GM23248 (cell line): ENCODE data around the gene TLX3.

Experiments
- EZH2 ChIP-seq: fragments of 200-600 bp; sonication (generic); IDR thresholded peaks from 2 replicates; pipeline ENCODE4 v1.6.1; 2018; ENCODE audit warnings: antibody characterized with exemption, mild to moderate bottlenecking; ENCODE audit not compliant: insufficient read depth, poor library complexity, severe bottlenecking
- EZH2phosphoT487 ChIP-seq: fragments of 200-600 bp; sonication (generic); IDR thresholded peaks from 2 replicates; pipeline ENCODE4 v1.6.1; 2018; ENCODE audit warnings: antibody characterized with exemption, moderate library complexity, mild to moderate bottlenecking, low read depth; ENCODE audit not compliant: insufficient read depth

DNA sequence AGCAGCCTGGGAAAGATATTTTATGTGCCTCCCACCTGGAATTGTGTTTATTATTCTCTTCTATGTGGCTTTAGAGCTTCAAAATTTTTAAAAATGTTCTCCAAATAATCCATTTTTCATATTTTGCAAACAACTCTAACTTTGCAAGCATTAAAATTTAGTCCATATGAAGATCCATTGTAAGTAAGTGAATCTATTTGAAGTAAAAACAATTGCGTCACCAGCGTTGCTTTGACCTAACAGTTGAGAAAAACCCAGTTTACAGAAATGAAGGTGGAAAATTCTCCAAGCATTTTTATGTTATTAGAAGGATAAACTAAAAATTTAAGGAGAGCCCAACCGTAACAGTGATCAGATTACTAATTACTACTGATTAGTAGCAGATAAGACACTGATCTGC is 38.9 kb upstream of the TLX3 start:
- TF ChIP-seq EZH2, result no peak
- TF ChIP-seq EZH2phosphoT487, result no peak
